CD4-positive, alpha-beta T cell treated with Interleukin-6 at 100 ng/mL for 8 hours (primary cell): ENCODE results near the gene YWHAG.
"Not testable (repeated sequence)": the region's sequence is repeated elsewhere in the genome, so short reads cannot be mapped to it uniquely, and the experiment has no call there.

Experiments
- DNase-seq: peaks from one replicate; pipeline ENCODE4 v3.0.0-alpha.2; 2020; ENCODE audit warnings: mixed read lengths, low spot score

Gene YWHAG

GRCh38 chr7:76358481-76359110, at the start of gene YWHAG:
YWHAG (minus strand) TSS chr7:76358991; CDS start chr7:76358808, 183 bp downstream.
- DNase-seq = peak; percentile 87

DNA sequence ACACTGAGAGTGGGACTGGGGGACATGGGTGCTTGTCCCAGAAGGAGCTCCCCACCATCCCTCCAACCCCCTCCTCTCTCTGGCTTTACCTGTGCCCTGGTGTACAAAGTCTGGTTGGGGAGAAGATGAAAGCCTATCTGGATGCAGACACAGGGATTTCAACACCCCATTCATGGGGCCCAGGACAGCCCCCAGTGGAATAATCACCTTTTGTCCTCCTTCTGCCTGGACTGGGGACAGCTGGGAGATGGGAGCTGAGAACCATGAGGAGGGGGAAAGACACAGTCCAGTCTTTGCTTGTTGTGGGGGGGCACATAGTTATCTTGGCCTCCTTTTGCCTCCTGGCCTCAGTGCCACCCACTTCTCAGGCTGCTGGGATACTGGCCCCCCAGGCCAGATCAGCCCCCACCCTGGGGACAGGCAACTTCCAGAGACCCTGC, 49.4 kb upstream of the YWHAG start:
- DNase-seq = no peak

- DNase-seq = no peak
Observed at GRCh38 chr7:76407718-76408117, 48.9 kb upstream of the YWHAG start.

DNA sequence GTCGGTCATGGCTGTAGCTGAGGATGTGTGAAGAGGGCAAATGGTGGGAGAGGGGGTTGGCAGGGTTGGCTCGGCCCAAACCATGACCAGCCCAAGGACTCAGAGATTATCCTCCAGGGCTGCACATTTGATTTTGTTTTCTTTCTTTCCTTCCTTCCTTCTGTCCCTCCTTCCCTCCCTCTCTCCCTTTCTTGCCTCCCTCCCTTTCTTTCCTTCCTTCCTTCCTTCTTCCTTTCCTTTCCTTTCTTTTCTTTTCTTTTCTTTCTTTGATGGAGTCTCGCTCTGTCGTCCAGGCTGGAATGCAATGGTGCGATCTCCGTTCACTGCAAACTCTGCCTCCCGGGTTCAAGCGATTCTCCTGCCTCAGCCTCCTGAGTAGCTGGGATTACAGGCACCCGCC, 46.9 kb upstream of the YWHAG start:
- DNase-seq = no peak

DNA sequence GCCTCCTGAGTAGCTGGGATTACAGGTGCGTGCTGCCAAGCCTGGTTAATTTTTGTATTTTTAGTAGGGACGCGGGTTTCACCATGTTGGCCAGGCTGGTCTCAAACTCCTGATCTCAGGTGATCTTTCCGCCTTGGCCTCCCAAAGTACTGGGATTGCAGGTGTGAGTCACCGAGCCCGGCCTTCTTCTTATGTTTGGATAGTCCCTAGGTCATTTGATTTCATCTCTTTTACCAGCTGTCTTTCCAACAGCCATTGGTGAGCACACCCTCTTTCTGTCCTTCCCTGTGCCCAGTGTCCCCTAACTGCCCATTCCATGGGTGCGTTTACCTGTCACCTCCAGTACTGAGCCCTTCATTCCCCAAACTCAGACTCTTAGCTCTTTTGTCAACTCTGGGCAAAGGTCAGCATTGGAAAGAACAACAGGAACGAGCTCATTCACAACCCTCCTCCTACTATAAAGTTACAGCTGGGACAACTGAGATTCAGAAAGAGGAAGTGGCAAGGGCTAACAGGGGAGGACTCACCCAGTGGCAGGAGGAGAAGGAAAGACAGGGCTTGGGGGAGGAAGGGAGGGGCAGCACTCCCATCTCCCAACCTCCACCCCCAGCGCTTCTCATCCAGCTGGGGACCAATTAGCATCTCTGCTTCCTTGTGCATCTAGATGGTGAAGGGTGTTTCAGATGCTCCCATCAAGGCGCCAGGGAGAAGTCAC, 45.1 kb upstream of the YWHAG start:
- DNase-seq = no peak

DNA sequence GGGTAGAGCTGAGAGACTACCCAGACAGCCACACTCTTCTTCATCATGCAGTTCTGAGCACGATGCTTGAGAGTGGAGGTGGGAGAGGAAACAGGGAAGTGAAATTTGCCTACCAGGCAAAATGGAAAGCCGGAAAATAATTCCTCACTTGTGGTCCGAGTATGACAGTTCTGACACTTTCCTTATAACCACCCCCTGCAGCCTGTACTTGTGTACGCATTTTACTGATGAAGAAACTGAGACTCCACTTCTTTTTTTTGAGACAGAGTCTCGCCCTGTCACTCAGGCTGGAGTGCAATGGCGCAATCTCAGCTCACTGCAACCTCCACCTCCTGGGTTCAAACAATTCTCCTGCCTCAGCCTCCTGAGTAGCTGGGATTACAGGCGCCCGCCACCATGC, 44.3 kb upstream of the YWHAG start:
- not testable (repeated sequence) for DNase-seq

- DNase-seq = no peak
Observed at GRCh38 chr7:76400248-76400647, 41.5 kb upstream of the YWHAG start.

GRCh38 chr7:76397409-76398183, 38.8 kb upstream of the YWHAG start:
- peak; percentile 86 for DNase-seq

DNA sequence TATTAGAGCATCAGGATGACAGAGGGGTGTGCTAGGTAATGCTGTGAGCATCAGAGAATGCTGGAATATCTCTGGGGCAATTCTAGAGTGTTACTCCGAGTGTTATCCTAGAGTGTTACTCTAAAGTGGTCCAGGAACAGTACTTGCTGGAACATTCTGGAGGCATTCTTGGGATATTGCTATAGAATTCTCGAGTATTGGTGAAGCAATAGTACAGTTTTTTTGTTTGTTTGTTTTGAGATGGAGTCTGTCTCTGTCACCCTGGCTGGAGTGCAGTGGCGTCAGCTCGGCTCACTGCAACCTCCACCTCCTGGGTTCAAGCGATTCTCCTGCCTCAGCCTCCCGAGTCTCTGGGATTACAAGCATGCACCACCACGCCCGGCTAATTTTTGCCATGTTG, 38.1 kb upstream of the YWHAG start:
- DNase-seq = no peak

GRCh38 chr7:76395965-76396726, 37.4 kb upstream of the YWHAG start:
- no peak for DNase-seq

GRCh38 chr7:76395605-76395964, 36.8 kb upstream of the YWHAG start:
- DNase-seq = not testable (repeated sequence)

DNA sequence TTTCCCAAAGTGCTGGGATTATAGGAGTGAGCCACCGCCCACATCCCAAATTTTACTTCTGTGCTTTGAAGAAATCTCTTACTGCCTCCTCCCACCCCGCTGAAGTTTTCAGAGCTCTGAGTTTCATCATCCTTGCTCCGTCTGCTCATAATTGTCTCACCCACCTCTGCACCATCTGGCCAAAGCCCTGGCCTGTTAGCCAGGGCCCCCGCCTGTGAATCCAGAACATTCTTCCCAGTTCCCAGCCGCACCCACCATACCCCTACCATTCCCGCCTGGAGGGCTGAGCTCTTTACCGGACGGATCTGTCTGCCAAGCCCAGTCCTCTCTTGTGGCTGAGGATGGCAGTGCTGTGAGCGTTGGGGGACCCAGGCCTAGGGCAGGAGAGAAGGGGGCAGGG, 36.2 kb upstream of the YWHAG start:
- no peak for DNase-seq

GRCh38 chr7:76393116-76394031, 34.6 kb upstream of the YWHAG start:
- peak; percentile 91 for DNase-seq

DNA sequence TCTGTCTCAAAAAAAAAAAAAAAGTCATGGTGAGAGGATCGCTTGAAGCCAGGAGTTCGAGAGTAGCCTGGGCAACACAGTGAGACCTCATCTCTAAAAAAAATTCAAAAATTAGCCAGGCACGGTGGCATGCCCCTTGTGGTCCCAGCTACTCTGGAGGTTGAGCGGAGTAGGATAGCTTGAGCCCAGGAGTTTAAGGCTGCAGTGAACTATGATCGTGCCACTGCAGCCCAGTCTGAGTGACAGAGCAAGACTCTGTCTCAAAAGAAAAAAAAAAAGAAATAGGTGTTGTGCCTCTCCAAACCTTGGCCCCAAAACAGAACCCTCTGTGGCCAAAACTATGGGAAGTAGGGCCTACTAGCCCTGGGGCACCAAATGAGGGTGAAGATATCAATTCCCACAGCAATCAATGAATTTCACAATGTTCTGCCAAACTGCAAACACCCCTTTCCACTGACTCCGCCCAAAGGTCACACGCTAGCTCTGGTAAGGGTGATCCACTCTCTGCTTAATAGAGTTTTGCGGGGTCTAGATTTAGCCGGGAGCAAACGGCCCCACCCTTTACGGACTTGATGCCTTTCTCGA, 33.8 kb upstream of the YWHAG start:
- no peak for DNase-seq

- DNase-seq = no peak
Observed at GRCh38 chr7:76390092-76390491, 31.3 kb upstream of the YWHAG start.

DNA sequence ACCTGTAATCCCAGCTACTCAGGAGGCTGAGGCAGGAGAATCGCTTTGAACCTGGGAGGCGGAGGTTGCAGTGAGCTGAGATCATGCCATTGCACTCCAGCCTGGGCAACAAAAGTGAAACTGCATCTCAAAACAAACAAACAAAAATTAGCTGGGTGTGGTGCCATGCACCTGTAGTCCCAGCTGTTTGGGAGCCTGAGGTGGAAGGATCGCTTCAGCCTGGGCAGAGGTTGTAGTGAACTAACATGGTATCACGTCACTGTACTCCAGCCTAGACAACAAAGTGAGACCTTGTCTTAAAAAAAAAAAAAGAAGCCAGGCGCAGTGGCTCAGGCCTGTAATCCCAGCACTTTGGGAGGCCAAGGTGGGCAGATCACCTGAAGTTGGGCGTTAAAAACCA, 29.0 kb upstream of the YWHAG start:
- DNase-seq = not testable (repeated sequence)

DNA sequence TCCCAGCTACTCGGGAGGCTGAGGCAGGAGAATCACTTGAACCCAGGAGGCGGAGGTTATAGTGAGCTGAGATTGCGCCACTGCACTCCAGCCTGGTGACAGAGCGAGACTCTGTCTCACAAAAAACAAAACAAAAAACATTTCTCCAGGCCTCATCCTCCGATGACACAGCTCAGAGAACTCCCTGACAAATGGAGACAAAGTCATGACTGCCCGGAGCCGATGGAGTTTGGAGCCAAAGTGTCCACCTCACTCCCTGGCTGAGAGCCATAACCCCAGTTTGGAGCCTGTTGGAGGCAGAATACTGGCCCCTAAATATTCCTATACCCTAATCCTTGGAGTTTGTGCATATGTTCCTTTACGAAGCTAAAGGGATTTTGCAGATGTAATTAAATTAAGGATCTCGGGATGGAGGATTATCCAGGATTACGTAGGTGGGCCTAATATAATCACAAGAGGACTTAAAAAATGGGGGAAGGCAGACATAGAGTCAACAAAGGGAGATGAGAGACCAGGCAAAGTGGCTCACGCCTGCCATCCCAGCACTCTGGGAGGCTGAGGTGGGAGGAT, 28.0 kb upstream of the YWHAG start:
- no peak for DNase-seq

DNA sequence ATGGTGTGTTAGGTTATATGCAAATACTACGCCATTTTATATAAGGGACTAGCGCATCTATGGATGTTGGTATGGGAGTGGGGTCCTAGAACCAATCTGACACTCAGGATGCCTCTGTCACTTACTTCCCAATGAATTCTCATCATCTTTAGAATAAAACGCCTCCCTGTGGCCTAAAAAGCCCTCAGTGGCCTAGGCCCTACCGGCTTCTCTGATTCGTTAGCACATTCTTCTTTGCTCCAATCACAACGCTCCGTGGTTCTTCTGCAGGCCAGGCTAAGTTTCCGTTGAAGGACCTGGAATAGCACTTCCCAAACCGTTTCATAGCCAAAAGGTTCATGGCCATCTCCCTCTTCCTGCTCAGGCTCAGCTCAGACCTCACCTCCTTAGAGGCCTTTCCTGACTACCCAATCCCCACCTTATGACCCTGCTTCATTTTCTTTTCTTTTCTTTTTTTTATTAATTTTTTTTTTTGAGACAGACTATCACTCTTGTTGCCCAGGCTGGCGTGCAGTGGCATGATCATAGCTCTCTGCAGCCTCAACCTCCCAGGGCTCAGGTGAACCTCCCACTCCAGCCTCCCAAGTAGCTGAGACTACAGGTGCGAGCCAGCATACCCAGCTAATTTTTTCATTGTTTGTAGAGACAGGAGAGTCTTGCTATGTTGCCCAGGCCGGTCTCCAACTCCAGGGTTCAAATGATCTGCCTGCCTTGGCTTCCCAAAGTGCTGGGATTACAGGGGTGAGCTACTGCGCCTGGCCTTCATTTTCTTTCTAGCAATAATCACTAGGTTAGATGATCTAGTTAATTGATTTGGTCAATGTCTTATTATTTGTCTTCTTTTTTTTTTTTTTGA, 24.5 kb upstream of the YWHAG start:
- DNase-seq = no peak

GRCh38 chr7:76381814-76382213, 23.0 kb upstream of the YWHAG start:
- no peak for DNase-seq

DNA sequence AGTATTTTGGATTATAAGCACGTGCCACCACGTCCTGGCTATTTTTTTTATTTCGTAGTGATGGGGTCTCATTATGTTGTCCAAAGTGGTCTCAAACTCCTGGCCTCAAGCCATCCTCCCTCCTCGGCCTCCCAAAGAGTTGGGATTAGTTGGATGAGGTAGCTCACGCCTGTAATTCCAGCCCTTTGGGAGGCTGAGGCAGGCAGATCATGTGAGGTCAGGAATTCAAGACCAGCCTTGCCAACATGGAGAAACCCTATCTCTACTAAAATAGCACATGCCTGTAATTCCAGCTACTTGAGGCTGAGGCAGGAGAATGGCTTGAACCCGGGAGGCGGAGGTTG, 21.8 kb upstream of the YWHAG start:
- DNase-seq = no peak
